22Rv1 (cell line): ENCODE data around the gene ACOX1.

Experiments used
- H3K27ac ChIP-seq: fragments of 450-650 bp; 2 replicates; pipeline ENCODE4 v1.5.1; 2017
- ZFX ChIP-seq: fragments of 450-650 bp; IDR thresholded peaks from 2 replicates; pipeline ENCODE4 v1.6.1; 2017; ENCODE audit warnings: antibody characterized with exemption, borderline replicate concordance
- TF ChIP-seq, protein P1 (sequence below): fragments of 450-650 bp; IDR thresholded peaks from 2 replicates; pipeline ENCODE4 v1.5.1; 2017; ENCODE audit warnings: mild to moderate bottlenecking

The ACOX1 gene

DNA sequence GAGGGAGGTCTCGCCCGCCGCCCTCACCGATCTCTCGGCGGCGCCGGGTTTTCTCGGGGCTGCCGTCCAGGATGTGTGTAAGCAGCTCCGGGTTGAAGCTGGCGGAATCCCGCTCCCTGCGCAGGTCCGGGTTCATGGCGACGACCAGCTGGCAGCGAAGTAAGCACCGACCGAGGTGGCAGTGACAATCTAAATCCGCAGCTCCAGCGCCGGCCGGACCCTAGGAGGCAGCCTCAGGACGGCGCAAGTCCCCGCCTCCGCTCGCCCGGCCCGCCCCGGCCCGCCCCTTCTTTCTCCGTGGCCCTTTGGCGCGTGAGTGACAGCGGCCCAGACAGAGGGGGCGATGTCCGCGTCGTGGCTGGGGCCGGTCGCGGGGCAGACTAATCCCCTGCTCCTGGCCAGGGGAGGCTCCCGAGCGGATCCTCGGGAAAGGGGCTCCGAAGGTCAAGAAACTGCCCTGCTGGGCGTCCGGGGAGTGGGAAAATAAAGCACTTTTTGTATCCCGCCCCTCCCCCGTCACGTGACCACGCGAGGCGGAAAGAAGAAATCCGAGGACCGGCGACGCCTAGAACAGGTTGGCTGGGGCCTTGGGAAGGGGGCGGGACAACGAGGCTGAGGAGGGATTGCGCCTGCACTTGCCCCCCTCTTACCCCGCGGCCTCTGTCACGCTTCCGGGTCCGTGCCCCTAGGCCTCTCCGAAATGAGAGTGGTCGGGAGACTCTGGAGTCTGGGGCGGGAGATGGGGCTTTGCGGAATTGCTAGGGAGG is at the start of gene ACOX1, which contains the start of gene TEN1:
TSS of gene ACOX1 (minus strand) at position 229 of the 767 bp plus-strand sequence. CDS start at position 136, 93 bp downstream.
TSS of gene TEN1 (plus strand) at position 303 of the 767 bp plus-strand sequence. CDS start 6,953 bp downstream, outside the sequence.
- TF ChIP-seq ZFX: no peak
- TF ChIP-seq, protein P1, sequence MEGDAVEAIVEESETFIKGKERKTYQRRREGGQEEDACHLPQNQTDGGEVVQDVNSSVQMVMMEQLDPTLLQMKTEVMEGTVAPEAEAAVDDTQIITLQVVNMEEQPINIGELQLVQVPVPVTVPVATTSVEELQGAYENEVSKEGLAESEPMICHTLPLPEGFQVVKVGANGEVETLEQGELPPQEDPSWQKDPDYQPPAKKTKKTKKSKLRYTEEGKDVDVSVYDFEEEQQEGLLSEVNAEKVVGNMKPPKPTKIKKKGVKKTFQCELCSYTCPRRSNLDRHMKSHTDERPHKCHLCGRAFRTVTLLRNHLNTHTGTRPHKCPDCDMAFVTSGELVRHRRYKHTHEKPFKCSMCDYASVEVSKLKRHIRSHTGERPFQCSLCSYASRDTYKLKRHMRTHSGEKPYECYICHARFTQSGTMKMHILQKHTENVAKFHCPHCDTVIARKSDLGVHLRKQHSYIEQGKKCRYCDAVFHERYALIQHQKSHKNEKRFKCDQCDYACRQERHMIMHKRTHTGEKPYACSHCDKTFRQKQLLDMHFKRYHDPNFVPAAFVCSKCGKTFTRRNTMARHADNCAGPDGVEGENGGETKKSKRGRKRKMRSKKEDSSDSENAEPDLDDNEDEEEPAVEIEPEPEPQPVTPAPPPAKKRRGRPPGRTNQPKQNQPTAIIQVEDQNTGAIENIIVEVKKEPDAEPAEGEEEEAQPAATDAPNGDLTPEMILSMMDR: peak; percentile 62
- peak within 1 kb of the TSS; percentile 96 for H3K27ac ChIP-seq

DNA sequence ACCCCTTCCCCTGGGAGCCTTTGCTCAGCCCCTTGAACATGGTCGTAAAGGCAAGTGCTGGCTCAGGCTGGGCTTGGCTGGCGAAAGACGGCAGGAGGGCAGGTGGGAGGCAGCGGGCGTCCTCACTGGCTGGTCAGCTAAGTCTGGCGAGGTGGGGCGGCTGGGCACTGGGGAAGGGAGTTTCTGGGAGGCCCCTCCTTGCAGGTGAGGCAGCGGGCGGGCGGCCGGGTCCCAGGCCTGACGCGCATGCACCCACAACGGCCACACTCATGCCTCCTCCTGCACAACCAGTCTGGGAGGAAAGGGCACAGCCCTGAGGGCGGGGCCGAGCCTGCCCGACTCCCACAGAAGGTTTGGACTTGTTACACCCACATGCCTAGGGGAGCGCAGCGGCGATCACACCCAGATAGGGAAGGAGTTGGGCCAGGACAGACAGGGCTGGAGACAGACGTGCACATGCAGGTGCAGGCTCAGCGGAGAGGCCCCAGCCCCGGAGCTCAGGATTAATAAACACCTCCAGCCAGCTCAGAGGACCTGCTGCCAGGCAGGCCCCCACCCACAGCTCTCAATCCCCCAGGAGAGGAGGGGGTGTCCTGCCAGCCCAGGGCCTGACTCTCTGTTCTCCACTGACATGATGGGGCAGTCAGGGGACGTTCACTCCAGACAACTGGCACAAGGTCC is 48.3 kb upstream of the ACOX1 start, which contains the start of gene EVPL:
TSS of gene EVPL (minus strand) at position 148 of the 681 bp plus-strand sequence. CDS start at position 40, 108 bp downstream.
- peak within 1 kb of the TSS; percentile 58 for H3K27ac ChIP-seq
- TF ChIP-seq, protein P1: no peak
- no peak for TF ChIP-seq ZFX

DNA sequence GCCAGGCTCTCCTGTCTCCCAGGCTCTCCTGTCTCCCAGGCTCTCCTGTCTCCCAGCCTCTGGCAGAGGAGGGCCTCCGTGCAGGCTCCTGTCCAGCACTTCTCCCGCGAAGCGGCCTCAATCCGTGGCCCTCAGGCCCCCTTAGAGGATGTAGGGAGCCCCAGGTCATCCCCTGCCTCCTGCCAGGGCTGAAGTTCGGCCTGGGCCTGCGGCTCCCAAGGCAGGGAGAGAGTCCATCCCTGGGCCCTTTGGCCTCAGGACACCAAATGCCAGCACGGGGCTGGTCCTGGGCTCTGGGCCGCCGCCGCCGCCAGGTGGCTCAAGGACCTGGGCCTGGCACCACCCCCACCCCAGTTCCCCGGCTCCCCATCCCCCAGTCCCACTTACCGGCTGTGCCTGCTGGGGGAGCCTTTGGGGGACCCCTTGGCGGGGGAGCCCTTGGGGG is 47.8 kb upstream of the ACOX1 start:
- H3K27ac ChIP-seq: peak overlapping the region; percentile 58
- TF ChIP-seq, protein P1: no peak
- TF ChIP-seq ZFX: no peak

DNA sequence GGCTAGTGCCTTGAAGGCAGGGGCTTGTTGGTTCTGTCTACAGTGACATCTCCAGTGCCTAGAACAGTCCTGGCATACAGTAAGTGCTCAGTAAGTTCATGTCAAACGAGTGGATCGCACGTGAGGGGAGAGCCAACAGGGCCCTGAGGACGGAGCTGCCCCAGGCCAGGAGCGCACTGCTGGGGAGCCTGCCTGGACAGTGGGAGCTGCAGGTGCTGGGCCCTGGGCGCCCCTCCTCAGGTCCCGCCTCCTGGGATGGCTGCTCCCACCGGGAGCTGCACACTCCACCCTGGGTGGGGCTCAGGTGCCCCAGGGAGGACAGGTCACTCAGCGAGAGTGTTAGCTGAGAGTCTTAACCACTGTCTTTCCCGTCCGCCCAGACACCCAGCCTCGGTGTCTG is 46.3 kb upstream of the ACOX1 start:
- TF ChIP-seq ZFX: no peak
- H3K27ac ChIP-seq: no peak overlapping the region

DNA sequence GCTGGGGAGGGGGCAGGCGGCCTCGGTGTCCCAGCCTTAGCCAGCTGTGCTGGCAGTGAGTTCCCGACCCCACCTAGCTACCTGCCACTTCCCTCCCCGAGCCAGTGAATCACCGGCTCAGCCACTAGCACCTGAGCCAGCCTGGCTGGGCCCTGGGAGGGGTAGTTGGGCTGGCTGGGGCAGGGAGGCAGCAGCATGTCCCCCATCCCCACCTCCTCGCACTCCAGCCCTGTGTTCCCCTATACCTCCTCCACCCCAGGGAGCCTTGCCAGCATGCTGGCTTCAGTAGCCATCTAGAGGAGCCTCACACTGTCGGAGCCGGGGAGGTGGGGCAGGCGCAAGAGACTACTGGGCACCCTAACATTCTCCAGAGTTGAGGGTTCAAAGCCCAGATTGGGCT is 45.4 kb upstream of the ACOX1 start:
- H3K27ac ChIP-seq: no peak overlapping the region
- TF ChIP-seq, protein P1: no peak
- TF ChIP-seq ZFX: no peak

DNA sequence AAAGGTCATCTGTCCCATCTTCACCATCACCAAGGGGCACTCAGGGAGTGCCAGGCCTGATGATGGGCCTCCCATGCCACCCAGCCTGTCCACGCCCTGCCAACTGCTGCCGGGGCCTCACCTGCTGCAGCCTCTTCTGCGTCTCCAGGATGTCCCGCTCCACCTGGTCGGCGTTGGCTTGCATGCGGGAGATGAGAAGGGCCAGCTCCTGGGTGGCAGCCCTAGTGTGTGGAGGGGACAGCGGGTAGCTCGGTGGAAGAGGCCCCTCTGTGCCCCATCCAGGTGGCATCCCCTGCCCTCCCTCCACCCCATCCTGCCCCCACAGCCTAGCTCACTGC is 44.9 kb upstream of the ACOX1 start:
- TF ChIP-seq, protein P1: no peak
- H3K27ac ChIP-seq: no peak overlapping the region

DNA sequence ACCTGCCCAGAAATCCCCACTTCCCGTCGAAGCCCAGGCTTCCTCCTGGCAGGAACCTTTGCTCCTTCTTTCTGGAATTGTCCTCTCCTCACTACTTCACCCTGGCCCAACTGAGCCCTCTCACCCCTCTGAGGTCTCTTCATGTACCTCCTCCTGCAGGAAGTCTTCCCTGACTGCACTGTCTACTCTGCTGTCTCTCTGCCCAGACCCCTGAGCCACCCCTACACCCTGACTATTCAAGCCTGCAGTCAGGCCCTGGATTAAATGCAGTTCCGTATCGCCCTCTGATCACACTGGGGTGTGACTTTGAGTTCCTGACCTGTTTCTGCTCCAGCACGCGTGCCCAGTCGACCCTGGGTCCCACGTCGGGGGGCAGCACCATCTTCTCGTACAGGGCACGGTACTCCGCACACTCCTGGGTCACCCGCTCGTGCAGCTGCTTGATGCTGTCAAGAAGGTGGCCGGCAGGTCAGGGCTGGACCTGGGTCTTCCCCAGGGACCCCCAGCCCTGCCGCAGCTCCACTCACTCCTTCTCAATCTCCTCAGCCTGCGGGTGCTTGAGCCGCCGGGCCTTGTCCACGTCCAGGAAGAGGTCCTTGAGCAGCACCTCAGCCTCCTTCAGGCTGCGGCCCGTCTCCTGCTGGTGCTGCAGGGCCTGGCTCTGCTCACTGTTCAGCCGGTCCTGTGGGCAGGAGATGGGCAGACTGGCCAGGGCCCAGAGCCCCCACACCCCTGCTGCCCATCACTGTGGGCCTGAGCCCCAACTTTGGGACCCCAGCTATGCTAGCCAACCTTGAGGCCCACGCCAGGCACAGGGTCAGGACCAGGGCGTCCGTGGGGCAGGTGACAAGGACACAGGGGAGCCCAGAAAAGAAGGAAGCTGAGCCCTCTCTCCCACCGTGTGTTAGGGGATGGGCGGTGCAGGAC is 44.3 kb upstream of the ACOX1 start:
- no peak overlapping the region for H3K27ac ChIP-seq
- TF ChIP-seq, protein P1: no peak
